ENCODE data around the gene AP2M1. TPM values are rescaled to one million over a fixed set of nuclear protein-coding genes. Genes with fewer than 3 reads are reported as not detected.

AP2M1 gene
- total and polyA plus RNA-seq, 10 of the 15 experiments (the other 5 are each of a cell fraction or from before 2014, with no cell fraction given): 65.6 to 356 (median 161) TPM

GRCh38 chr3:184211297-184211696 is 36.6 kb downstream of the AP2M1 start (continued):
- TF ChIP-seq CUX1 (IDR thresholded peaks at IDR 0.05; ENCODE audit: insufficient replicate concordance, low read depth, low read length): no peak
- TF ChIP-seq E4F1 (IDR thresholded peaks at IDR 0.05; ENCODE audit: borderline replicate concordance, partially characterized antibody): no peak

- in situ Hi-C loops (cut with MboI) (no loop called here), intact Hi-C loops (cut with micrococcal nuclease; ENCODE audit: unreplicated experiment) (no loop called here)
- SMC1A ChIA-PET (ENCODE audit: uncharacterized antibody, unreplicated experiment): no interaction called here
- Histone ChIP-seq H4K20me1 (ENCODE audit: control insufficient read depth, insufficient read depth) (no peaks in the 10 kb centered on the region), H3K79me2 (ENCODE audit: control insufficient read depth, insufficient read depth, low read length) (no peaks in the 10 kb centered on the region), H3K36me3 (ENCODE audit: control insufficient read depth in 2 of 2, insufficient read depth in 2 of 2, low read length in 1 of 2) (no peaks in the 10 kb centered on the region), H3K4me1 (ENCODE audit: control insufficient read depth, insufficient read depth, low read length) (no peaks in the 10 kb centered on the region), H3K27ac (ENCODE audit: control insufficient read depth, insufficient read depth) (no peak overlapping the region), H3K27me3 (replicated peaks in 1 of 2; ENCODE audit: control insufficient read depth in 2 of 2, insufficient read depth in 2 of 2, low read length in 1 of 2) (peaks cover under 1 to 4% of the 10 kb centered on the region in 2 experiments; a peak in 3 of 4 replicates), H3K4me2 (ENCODE audit: control insufficient read depth, insufficient read depth) (no peak overlapping the region), H3K9ac (ENCODE audit: control insufficient read depth, insufficient read depth, low read length) (no peak overlapping the region), H3K9me3 (replicated peaks; ENCODE audit: control insufficient read depth, insufficient read depth, low read length) (no peaks in the 10 kb centered on the region), H2AFZ (ENCODE audit: control insufficient read depth, low read depth, low read length) (no peak overlapping the region), H3K4me3 (no peak overlapping the region)
- RAD21 ChIA-PET (ENCODE audit: unreplicated experiment): no interaction called here
- CTCF ChIA-PET: no interaction called here
- no peak for ATAC-seq
- FAIRE-seq: no peak
- DNase-seq (ENCODE audit: low read depth, low spot score): no peak
- POLR2A ChIA-PET: no interaction called here
- 44% methylated on average over 5 of the region's 5 CpGs for WGBS (ENCODE audit: insufficient coverage, insufficient replicate concordance, low lambda C conversion rate, missing lambda C conversion rate)
- BruUV-seq (replicated peaks): no TSS peak
- TF ChIP-seq CHD2 (IDR thresholded peaks at IDR 0.05; ENCODE audit: borderline replicate concordance, low read depth, low read length) (no peak), JUND (IDR thresholded peaks at IDR 0.05; ENCODE audit: low read depth, low read length) (no peak), NFXL1 (IDR thresholded peaks at IDR 0.05; ENCODE audit: borderline replicate concordance) (no peak), CEBPZ (IDR thresholded peaks at IDR 0.05; ENCODE audit: low read depth, low read length) (no peak), NFYB (IDR thresholded peaks at IDR 0.05; ENCODE audit: insufficient read depth, low read depth, low read length) (no peak)
Measured at GRCh38 chr3:184211718-184212117, 37.1 kb downstream of the AP2M1 start.

Measured in GM12878 (cell line).